GM12865 (cell line): ENCODE data around the gene B4GALNT4.

Source experiments
- DNase-seq: peaks from one replicate; pipeline ENCODE4 v3.0.0; 2010; ENCODE audit warnings: low read depth
- H3K4me3 ChIP-seq: 2 replicates; pipeline ENCODE4 v1.5.1; 2011; ENCODE audit warnings: mild to moderate bottlenecking, low read depth, low read length, control low read depth
- CTCF ChIP-seq: IDR thresholded peaks from 2 replicates; pipeline ENCODE4 v1.5.1; 2011; ENCODE audit warnings: low read length, control low read depth, low read depth, inconsistent platforms; ENCODE audit not compliant: insufficient read depth; ENCODE audit errors: missing control alignments

The B4GALNT4 gene

DNA sequence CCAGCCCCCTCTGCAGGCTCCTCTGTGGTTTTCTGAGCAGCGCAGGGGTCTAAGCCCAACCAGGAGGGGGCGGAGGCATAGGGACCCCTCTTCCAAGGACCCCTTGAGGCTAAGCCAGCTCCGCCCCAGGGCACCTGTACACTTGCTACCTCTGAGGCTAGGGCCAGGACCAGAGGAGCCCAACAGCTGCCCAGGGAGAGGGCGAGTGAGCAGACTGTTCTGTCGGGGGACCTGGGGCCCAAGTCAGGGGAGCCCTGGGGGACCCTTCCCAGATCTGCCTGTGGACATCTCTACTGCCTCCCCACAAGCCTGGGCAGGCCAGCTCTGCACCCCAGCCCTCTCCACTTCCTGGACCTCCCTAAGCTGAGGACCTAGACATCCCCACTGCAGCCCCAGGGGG is 1.8 kb downstream of the B4GALNT4 start:
- TF ChIP-seq CTCF, result no peak
- no peak for DNase-seq
- H3K4me3 ChIP-seq, result no peak overlapping the region

GRCh38 chr11:371716-372590 is 2.7 kb downstream of the B4GALNT4 start:
- no peak for TF ChIP-seq CTCF
- no peak for DNase-seq
- no peak overlapping the region for H3K4me3 ChIP-seq

- no peak for TF ChIP-seq CTCF
- no peak overlapping the region for H3K4me3 ChIP-seq
- DNase-seq, result no peak
Measured at GRCh38 chr11:372809-373715, 3.8 kb downstream of the B4GALNT4 start.

DNA sequence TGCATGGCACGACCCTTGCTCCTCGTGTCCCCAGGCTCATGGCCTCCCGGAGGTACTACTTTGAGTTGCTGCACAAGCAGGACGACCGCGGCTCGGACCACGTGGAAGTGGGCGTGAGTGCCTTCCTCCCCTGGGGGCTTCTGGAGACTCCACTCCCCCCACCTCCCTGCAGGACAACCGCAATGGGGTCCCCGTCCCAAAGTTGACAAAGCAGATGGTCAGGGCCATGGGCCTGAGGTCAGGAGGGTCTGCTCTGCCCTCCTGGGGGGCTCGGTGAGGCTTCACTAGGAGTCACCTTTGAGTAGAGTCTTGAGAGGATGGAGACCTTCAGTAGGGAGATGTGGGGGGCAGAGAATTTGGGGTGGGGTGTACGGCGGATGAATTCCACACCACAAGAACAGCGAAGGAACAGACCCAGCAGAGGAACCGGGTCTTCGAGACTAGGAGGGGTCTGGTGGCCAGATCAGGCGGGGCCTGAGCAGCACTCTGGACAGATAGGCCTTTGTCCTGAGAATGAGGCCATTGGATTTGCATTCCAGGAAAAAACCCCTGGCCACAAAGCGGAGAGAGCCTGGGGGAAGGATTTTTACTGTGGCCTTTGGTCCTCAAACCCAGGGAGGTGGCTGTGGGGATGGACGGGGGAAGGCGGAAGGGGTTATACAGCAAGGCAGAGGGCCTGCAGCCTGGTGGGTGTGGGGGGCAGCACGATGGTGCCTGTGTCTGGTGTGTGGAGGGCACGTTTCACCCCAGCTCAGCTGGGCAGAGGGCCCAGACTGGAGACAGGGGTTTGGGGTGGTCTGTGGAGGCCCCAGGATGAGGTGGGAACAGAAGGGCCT is 4.6 kb downstream of the B4GALNT4 start:
- no peak for DNase-seq
- no peak overlapping the region for H3K4me3 ChIP-seq
- no peak for TF ChIP-seq CTCF

DNA sequence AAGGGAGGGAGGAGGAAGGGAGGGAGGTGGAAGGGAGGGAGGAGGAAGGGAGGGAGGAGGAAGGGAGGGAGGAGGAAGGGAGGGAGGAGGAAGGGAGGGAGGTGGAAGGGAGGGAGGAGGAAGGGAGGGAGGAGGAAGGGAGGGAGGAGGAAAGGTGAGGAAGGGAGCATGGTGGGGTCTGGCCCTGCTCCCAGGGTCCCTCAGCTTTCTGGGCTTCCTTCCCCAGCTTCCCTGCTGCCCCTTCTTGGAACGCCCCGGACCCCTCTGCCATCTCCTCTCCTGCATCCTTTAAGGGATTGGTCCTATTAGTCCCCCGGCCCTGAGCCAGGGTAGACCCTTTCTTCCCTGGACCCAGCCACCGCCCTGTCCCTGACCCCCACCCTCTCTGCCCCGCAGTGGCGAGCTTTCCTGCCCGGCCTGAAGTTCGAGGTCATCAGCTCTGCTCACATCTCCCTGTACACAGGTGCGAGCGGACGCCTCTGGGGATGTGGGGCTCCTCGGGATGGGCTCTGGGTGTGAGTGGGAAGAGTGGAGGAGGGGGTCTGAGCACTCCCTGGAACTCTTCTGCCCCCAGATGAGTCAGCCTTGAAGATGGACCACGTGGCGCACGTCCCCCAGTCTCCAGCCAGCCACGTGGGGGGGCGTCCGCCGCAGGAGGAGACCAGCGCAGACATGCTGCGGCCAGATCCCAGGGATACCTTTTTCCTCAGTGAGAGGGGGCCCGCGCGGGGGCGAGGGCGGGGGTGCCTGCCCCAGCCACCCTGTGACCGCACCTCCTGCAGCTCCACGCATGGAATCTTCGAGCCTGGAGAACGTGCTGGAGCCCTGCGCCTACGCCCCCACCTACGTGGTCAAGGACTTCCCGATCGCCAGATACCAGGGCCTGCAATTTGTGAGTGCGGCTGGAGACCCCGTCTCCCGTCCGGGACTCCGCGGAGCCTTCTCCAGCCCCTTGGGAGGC is 6.0 kb downstream of the B4GALNT4 start:
- DNase-seq, result no peak

More for the DNA sequence above, 6.0 kb downstream of the B4GALNT4 start:
- TF ChIP-seq CTCF, result no peak
- no peak overlapping the region for H3K4me3 ChIP-seq
